HepG2 (cell line): ENCODE results near the gene NRGN. TPM values are rescaled to one million over a fixed set of nuclear protein-coding genes. Genes with fewer than 3 reads are reported as not detected.
A peak's percentile ranks its signal among the peaks of the same experiment; 100 is the strongest.

Source experiments
- EHMT2 ChIP-seq: fragments of 200-600 bp; sonication (generic); IDR thresholded peaks from 2 replicates; pipeline ENCODE4 v1.7.0; 2017; ENCODE audit warnings: antibody characterized with exemption, low read depth, low read length, borderline replicate concordance
- MEF2D ChIP-seq: sonication (generic); formaldehyde crosslinking; IDR thresholded peaks from 2 replicates; pipeline ENCODE4 v1.5.1; 2020; ENCODE audit warnings: mild to moderate bottlenecking, missing genetic modification reagents
- SMC3 ChIP-seq: IDR thresholded peaks from 2 replicates; pipeline ENCODE4 v1.6.1; 2011; ENCODE audit warnings: low read length, improper control_type of control experiment
- SP1 ChIP-seq, 2 experiments: fragments of 450-650 bp in 1 of 2; sonication (generic) in 1 of 2; formaldehyde crosslinking in 1 of 2; IDR thresholded peaks; 2 replicates each; pipeline versions ENCODE4 v1.4.0 to v1.6.1; 2016 to 2020; ENCODE audit warnings: missing genetic modification reagents in 1 of 2
- SPEN ChIP-seq: sonication (generic); formaldehyde crosslinking; IDR thresholded peaks from 2 replicates; pipeline ENCODE4 v1.5.1; 2020; ENCODE audit warnings: low read depth, mild to moderate bottlenecking, missing genetic modification reagents
- TGIF2 ChIP-seq: IDR thresholded peaks from 2 replicates; pipeline ENCODE4 v1.6.1; 2016; ENCODE audit warnings: control low read depth, missing compliant biosample characterization
- ZFP82 ChIP-seq: sonication (generic); formaldehyde crosslinking; IDR thresholded peaks from 2 replicates; pipeline ENCODE4 v1.5.1; 2020; ENCODE audit warnings: mild to moderate bottlenecking, missing genetic modification reagents, borderline replicate concordance
- ZMYM3 ChIP-seq: sonication (generic); formaldehyde crosslinking; IDR thresholded peaks from 2 replicates; pipeline ENCODE4 v1.5.1; 2020; ENCODE audit warnings: mild to moderate bottlenecking, missing genetic modification reagents
- ZNF331 ChIP-seq: sonication (generic); formaldehyde crosslinking; IDR thresholded peaks from 2 replicates; pipeline ENCODE4 v1.4.0; 2020; ENCODE audit warnings: missing genetic modification reagents
- ZNF644 ChIP-seq: IDR thresholded peaks from 2 replicates; pipeline ENCODE4 v1.6.1; 2016; ENCODE audit warnings: low read depth
- polyA plus RNA-seq, 8 experiments: library from polyadenylated mRNA; depleted of rRNA in 3 of 8; stranded (reverse) in 7 of 8; unstranded in 1 of 8; fragments of >200 nt; fragmentation: Illumina TruSeq in 4 of 8; extraction: Trizol in 4 of 8; gene quantifications; 2 replicates each; pipeline versions ENCODE4 v1.2.1 to v1.2.3, GENCODE V29; 2011 to 2016; ENCODE audit warnings: low read depth in 4 of 8, missing spikeins in 1 of 8, mixed read lengths in 1 of 8; ENCODE audit not compliant: insufficient read depth in 1 of 8
- total RNA-seq, 5 experiments: library from RNA; depleted of rRNA; stranded (reverse); fragments of >200 nt; fragmentation: Illumina TruSeq; extraction: Trizol; gene quantifications; 2 replicates each; pipeline ENCODE4 v1.2.3, GENCODE V29; 2016; ENCODE audit warnings: low read depth in 1 of 5
- TF ChIP-seq, protein P1 (sequence below): sonication (generic); formaldehyde crosslinking; IDR thresholded peaks from 2 replicates; pipeline ENCODE4 v1.5.0; 2020; ENCODE audit warnings: mild to moderate bottlenecking, missing genetic modification reagents, borderline replicate concordance
- TF ChIP-seq, protein P2 (sequence below): sonication (generic); formaldehyde crosslinking; IDR thresholded peaks from 2 replicates; pipeline ENCODE4 v1.4.0; 2020; ENCODE audit warnings: missing genetic modification reagents
- TF ChIP-seq, protein P3 (sequence below): sonication (generic); formaldehyde crosslinking; IDR thresholded peaks from 2 replicates; pipeline ENCODE4 v1.4.0; 2020; ENCODE audit warnings: missing genetic modification reagents

NRGN gene
- total and polyA plus RNA-seq, 2 of the 13 experiments (the other 11 are each of a cell fraction or from before 2014, with no cell fraction given), result 0.22 TPM; not detected in 1

DNA sequence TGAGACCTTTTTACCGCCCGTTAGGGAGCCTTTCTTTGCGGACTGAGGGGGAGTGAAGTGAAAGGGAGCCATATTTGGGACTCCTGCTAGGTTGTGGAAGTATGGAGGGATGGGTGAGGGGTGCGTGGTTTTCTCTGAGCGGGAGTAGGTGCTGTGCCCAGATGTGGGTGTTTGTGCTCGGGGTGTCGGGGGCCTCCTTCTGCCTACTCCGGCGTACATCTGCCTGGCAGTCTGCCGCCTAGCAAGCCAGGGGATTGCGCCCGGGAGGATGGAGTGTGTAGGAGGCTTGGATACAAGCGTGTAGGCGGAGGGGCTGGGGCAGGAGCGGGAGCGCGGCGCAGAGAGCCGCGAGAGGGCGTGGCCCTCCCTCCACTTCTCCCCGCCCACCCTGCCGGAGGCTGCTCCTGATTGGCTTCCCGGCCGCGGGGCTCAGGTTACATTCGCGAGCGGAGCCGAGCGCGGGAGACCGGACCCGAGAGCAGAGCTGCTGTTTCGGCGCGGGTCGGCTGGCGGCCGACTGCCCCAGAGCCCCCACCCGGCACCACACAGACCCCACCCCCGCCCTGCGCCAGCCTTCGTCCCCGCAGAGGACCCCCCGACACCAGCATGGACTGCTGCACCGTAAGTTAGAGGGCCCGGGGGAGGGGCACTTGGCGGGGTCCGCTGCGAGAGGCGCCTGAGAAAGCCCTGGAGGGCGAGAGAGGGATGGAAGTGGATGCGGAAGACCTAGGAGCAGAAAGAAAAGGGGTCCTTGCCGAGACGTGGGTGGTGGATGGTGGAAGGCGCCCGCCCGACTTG is at the start of gene NRGN (continued):
- TF ChIP-seq, protein P1, sequence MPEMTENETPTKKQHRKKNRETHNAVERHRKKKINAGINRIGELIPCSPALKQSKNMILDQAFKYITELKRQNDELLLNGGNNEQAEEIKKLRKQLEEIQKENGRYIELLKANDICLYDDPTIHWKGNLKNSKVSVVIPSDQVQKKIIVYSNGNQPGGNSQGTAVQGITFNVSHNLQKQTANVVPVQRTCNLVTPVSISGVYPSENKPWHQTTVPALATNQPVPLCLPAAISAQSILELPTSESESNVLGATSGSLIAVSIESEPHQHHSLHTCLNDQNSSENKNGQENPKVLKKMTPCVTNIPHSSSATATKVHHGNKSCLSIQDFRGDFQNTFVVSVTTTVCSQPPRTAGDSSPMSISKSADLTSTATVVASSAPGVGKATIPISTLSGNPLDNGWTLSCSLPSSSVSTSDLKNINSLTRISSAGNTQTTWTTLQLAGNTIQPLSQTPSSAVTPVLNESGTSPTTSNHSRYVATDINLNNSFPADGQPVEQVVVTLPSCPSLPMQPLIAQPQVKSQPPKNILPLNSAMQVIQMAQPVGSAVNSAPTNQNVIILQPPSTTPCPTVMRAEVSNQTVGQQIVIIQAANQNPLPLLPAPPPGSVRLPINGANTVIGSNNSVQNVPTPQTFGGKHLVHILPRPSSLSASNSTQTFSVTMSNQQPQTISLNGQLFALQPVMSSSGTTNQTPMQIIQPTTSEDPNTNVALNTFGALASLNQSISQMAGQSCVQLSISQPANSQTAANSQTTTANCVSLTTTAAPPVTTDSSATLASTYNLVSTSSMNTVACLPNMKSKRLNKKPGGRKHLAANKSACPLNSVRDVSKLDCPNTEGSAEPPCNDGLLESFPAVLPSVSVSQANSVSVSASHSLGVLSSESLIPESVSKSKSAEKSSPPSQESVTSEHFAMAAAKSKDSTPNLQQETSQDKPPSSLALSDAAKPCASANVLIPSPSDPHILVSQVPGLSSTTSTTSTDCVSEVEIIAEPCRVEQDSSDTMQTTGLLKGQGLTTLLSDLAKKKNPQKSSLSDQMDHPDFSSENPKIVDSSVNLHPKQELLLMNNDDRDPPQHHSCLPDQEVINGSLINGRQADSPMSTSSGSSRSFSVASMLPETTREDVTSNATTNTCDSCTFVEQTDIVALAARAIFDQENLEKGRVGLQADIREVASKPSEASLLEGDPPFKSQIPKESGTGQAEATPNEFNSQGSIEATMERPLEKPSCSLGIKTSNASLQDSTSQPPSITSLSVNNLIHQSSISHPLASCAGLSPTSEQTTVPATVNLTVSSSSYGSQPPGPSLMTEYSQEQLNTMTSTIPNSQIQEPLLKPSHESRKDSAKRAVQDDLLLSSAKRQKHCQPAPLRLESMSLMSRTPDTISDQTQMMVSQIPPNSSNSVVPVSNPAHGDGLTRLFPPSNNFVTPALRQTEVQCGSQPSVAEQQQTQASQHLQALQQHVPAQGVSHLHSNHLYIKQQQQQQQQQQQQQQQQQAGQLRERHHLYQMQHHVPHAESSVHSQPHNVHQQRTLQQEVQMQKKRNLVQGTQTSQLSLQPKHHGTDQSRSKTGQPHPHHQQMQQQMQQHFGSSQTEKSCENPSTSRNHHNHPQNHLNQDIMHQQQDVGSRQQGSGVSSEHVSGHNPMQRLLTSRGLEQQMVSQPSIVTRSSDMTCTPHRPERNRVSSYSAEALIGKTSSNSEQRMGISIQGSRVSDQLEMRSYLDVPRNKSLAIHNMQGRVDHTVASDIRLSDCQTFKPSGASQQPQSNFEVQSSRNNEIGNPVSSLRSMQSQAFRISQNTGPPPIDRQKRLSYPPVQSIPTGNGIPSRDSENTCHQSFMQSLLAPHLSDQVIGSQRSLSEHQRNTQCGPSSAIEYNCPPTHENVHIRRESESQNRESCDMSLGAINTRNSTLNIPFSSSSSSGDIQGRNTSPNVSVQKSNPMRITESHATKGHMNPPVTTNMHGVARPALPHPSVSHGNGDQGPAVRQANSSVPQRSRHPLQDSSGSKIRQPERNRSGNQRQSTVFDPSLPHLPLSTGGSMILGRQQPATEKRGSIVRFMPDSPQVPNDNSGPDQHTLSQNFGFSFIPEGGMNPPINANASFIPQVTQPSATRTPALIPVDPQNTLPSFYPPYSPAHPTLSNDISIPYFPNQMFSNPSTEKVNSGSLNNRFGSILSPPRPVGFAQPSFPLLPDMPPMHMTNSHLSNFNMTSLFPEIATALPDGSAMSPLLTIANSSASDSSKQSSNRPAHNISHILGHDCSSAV, result no peak
- TF ChIP-seq EHMT2 (no peak), TGIF2 (no peak), SMC3 (no peak), SPEN (CRISPR knock-in tag) (no peak), ZMYM3 (no peak), ZNF331 (CRISPR knock-in tag) (no peak), MEF2D (CRISPR knock-in tag) (no peak), SP1 (IDR thresholded peaks at IDR 0.05) (no peak), SP1 (CRISPR knock-in tag; IDR thresholded peaks at IDR 0.05) (peak; percentile 78), ZFP82 (CRISPR knock-in tag) (no peak), ZNF644 (CRISPR knock-in tag) (no peak)
- TF ChIP-seq, protein P2, sequence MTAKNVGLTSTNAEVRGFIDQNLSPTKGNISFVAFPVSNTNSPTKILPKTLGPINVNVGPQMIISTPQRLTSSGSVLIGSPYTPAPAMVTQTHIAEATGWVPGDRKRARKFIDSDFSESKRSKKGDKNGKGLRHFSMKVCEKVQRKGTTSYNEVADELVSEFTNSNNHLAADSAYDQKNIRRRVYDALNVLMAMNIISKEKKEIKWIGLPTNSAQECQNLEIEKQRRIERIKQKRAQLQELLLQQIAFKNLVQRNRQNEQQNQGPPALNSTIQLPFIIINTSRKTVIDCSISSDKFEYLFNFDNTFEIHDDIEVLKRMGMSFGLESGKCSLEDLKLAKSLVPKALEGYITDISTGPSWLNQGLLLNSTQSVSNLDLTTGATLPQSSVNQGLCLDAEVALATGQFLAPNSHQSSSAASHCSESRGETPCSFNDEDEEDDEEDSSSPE, result peak; percentile 90
- TF ChIP-seq, protein P3, sequence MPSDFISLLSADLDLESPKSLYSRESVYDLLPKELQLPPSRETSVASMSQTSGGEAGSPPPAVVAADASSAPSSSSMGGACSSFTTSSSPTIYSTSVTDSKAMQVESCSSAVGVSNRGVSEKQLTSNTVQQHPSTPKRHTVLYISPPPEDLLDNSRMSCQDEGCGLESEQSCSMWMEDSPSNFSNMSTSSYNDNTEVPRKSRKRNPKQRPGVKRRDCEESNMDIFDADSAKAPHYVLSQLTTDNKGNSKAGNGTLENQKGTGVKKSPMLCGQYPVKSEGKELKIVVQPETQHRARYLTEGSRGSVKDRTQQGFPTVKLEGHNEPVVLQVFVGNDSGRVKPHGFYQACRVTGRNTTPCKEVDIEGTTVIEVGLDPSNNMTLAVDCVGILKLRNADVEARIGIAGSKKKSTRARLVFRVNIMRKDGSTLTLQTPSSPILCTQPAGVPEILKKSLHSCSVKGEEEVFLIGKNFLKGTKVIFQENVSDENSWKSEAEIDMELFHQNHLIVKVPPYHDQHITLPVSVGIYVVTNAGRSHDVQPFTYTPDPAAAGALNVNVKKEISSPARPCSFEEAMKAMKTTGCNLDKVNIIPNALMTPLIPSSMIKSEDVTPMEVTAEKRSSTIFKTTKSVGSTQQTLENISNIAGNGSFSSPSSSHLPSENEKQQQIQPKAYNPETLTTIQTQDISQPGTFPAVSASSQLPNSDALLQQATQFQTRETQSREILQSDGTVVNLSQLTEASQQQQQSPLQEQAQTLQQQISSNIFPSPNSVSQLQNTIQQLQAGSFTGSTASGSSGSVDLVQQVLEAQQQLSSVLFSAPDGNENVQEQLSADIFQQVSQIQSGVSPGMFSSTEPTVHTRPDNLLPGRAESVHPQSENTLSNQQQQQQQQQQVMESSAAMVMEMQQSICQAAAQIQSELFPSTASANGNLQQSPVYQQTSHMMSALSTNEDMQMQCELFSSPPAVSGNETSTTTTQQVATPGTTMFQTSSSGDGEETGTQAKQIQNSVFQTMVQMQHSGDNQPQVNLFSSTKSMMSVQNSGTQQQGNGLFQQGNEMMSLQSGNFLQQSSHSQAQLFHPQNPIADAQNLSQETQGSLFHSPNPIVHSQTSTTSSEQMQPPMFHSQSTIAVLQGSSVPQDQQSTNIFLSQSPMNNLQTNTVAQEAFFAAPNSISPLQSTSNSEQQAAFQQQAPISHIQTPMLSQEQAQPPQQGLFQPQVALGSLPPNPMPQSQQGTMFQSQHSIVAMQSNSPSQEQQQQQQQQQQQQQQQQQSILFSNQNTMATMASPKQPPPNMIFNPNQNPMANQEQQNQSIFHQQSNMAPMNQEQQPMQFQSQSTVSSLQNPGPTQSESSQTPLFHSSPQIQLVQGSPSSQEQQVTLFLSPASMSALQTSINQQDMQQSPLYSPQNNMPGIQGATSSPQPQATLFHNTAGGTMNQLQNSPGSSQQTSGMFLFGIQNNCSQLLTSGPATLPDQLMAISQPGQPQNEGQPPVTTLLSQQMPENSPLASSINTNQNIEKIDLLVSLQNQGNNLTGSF (CRISPR knock-in tag), result no peak
